Suprapubic skin (tissue), 4 donors: ENCODE results near the gene DIP2C. TPM values are rescaled to one million over a fixed set of nuclear protein-coding genes. Genes with fewer than 3 reads are reported as not detected.
A peak's percentile ranks its signal among the peaks of the same experiment; 100 is the strongest.
"Not testable (repeated sequence)": the region's sequence is repeated elsewhere in the genome, so short reads cannot be mapped to it uniquely, and the experiment has no call there.

ENCODE experiments used
- DNase-seq, 2 donors: peaks; one replicate each; pipeline ENCODE4 v3.0.0-alpha.2; 2019; ENCODE audit warnings: low spot score in 2 of 2
- H3K27ac ChIP-seq: fragments of 200-600 bp; sonication (generic); one replicate; pipeline ENCODE4 v1.5.1; 2019
- H3K27me3 ChIP-seq: fragments of 200-600 bp; sonication (generic); one replicate; pipeline ENCODE4 v1.5.1; 2019
- H3K36me3 ChIP-seq: fragments of 200-600 bp; sonication (generic); one replicate; pipeline ENCODE4 v1.5.1; 2019
- H3K4me1 ChIP-seq: fragments of 200-600 bp; sonication (generic); one replicate; pipeline ENCODE4 v1.5.1; 2019
- H3K4me3 ChIP-seq: fragments of 200-600 bp; sonication (generic); one replicate; pipeline ENCODE4 v1.5.1; 2019; ENCODE audit warnings: mild to moderate bottlenecking
- H3K9me3 ChIP-seq: fragments of 200-600 bp; sonication (generic); one replicate; pipeline ENCODE4 v1.5.1; 2019
- CTCF ChIP-seq, 2 donors: fragments of 200-600 bp in 1 of 2; fragments of 450-650 bp in 1 of 2; sonication (generic) in 1 of 2; IDR thresholded peaks; one replicate each; pipeline ENCODE4 v1.5.1; 2016 to 2019; ENCODE audit warnings: antibody characterized with exemption in 2 of 2, mild to moderate bottlenecking in 1 of 2, moderate library complexity in 1 of 2
- EP300 ChIP-seq: sonication (generic); formaldehyde crosslinking; IDR thresholded peaks from one replicate; pipeline ENCODE4 v1.6.1; 2017; ENCODE audit warnings: antibody characterized with exemption
- POLR2A ChIP-seq, 2 donors: fragments of 450-650 bp; IDR thresholded peaks; one replicate each; pipeline ENCODE4 v1.6.1; 2017; ENCODE audit warnings: antibody characterized with exemption in 2 of 2, mild to moderate bottlenecking in 2 of 2, moderate library complexity in 2 of 2
- POLR2AphosphoS5 ChIP-seq, 3 donors: sonication (generic); formaldehyde crosslinking; IDR thresholded peaks; one replicate each; pipeline ENCODE4 v1.6.1; 2017; ENCODE audit warnings: antibody characterized with exemption in 3 of 3
- WGBS: methylation state at CpG from one replicate; pipeline ENCODE4 v1.1.5; 2018; 5-methylcytosine and 5-hydroxymethylcytosine counted together
- total RNA-seq, 4 donors: library from RNA; depleted of rRNA; stranded (reverse); fragments of >200 nt; gene quantifications; one replicate each; pipeline ENCODE4 v1.1.0, GENCODE V29; 2016

DIP2C gene
- total RNA-seq, 4 donors from 2014 or later, result 6.7 to 23.3 (median 14.7) TPM

- Histone ChIP-seq H3K36me3 (no peaks in the 10 kb centered on the region), H3K27ac (no peak overlapping the region), H3K4me1 (peaks cover 26% of the 10 kb centered on the region), H3K4me3 (no peak overlapping the region), H3K9me3 (no peaks in the 10 kb centered on the region), H3K27me3 (no peaks in the 10 kb centered on the region)
- 85% methylated on average over 16 of the region's 16 CpGs for WGBS
- DNase-seq, result no peak
- TF ChIP-seq POLR2A (IDR thresholded peaks at IDR 0.05), result no peak
- TF ChIP-seq POLR2AphosphoS5 (IDR thresholded peaks at IDR 0.05), result no peak
- TF ChIP-seq EP300, result no peak
- no peak for TF ChIP-seq CTCF (IDR thresholded peaks at IDR 0.05)
These were observed 27.8 kb downstream of the DIP2C start for GRCh38 chr10:661597-662222.

- Histone ChIP-seq H3K4me3 (no peak overlapping the region), H3K27ac (no peak overlapping the region), H3K9me3 (no peaks in the 10 kb centered on the region), H3K36me3 (no peaks in the 10 kb centered on the region), H3K27me3 (no peaks in the 10 kb centered on the region), H3K4me1 (peaks cover 26% of the 10 kb centered on the region)
- no peak for DNase-seq
- TF ChIP-seq EP300, result no peak
- TF ChIP-seq POLR2A (IDR thresholded peaks at IDR 0.05), result no peak
- no peak for TF ChIP-seq POLR2AphosphoS5 (IDR thresholded peaks at IDR 0.05)
- TF ChIP-seq CTCF (IDR thresholded peaks at IDR 0.05), result no peak
- WGBS, result 76% methylated on average over 14 of the region's 14 CpGs
These were observed 28.4 kb downstream of the DIP2C start for GRCh38 chr10:660970-661596.

GRCh38 chr10:660413-660969, 29.0 kb downstream of the DIP2C start:
- DNase-seq, result no peak
- WGBS, result 84% methylated on average over 6 of the region's 6 CpGs
- Histone ChIP-seq H3K4me1 (peaks cover 26% of the 10 kb centered on the region), H3K27ac (no peak overlapping the region), H3K27me3 (no peaks in the 10 kb centered on the region), H3K36me3 (no peaks in the 10 kb centered on the region), H3K9me3 (no peaks in the 10 kb centered on the region), H3K4me3 (no peak overlapping the region)
- TF ChIP-seq EP300 (no peak), POLR2A (IDR thresholded peaks at IDR 0.05) (no peak), POLR2AphosphoS5 (IDR thresholded peaks at IDR 0.05) (no peak), CTCF (IDR thresholded peaks at IDR 0.05) (no peak)

- WGBS, result 35% methylated on average over 9 of the region's 9 CpGs
- Histone ChIP-seq H3K27me3 (no peaks in the 10 kb centered on the region), H3K4me3 (no peak overlapping the region), H3K9me3 (no peaks in the 10 kb centered on the region), H3K27ac (peak overlapping the region; percentile 0), H3K4me1 (peaks cover 29% of the 10 kb centered on the region), H3K36me3 (no peaks in the 10 kb centered on the region)
- no peak for DNase-seq
- TF ChIP-seq POLR2A (IDR thresholded peaks at IDR 0.05) (no peak), EP300 (no peak), CTCF (IDR thresholded peaks at IDR 0.05) (no peak)
These were observed 29.8 kb downstream of the DIP2C start for GRCh38 chr10:659688-660141.

GRCh38 chr10:657816-658350, 31.6 kb downstream of the DIP2C start:
- not testable (repeated sequence) for H3K9me3 ChIP-seq, H3K27ac ChIP-seq, H3K36me3 ChIP-seq, DNase-seq, H3K4me3 ChIP-seq, H3K27me3 ChIP-seq
- peaks cover 29% of the 10 kb centered on the region for H3K4me1 ChIP-seq
- 93% methylated on average over 6 of the region's 11 CpGs for WGBS
